ENCODE measurements around the gene HLA-A. TPM values are rescaled to one million over a fixed set of nuclear protein-coding genes. Genes with fewer than 3 reads are reported as not detected.

The HLA-A gene
- total RNA-seq, 1 donor from 2014 or later = 167 TPM

DNA sequence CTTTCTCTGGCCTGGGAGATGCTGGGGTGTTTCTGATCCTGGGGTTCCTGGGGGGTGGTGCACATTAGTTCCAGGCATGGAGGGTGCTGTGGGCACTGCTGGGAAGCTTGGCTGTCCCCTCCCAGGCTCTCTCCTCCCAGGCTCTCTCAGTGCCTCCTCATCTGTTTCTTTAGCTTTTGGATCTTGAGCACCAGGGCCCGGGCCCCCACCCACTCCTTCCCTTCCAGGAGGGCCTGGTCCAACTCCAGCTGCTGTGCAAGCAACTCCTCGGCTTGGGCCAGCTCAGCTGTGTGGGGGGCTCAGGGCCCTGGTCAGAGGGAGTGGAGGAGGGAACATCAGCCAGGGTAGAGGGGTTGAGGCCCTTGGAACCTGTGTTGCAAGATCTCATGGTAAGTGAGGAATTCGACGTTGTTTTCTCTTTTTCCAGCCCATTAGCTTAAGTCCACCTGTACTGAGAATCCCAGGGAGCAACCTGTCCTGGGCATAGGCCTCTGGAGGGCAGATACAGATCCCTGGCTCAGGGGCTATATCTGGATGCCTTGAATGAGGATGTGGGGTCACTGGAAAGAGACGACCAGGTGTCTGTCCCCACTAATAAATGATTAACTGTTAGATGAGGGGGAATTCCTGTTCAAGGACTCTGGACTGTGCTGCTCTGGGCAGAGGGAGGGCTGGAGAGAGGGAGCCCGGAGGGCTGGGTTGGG is 34.5 kb upstream of the HLA-A start:
- DNase-seq (ENCODE audit: low spot score) = no peak
- Mint-ChIP-seq H3K36me3 (ENCODE audit: low read depth, unreplicated experiment) (no peaks in the 10 kb centered on the region), H3K4me1 (ENCODE audit: unreplicated experiment) (peaks cover 4% of the 10 kb centered on the region), H3K27me3 (ENCODE audit: unreplicated experiment) (peaks cover 13% of the 10 kb centered on the region), H3K27ac (ENCODE audit: unreplicated experiment) (no peak overlapping the region), H3K9me3 (ENCODE audit: unreplicated experiment) (no peaks in the 10 kb centered on the region), H3K4me3 (ENCODE audit: unreplicated experiment) (no peak overlapping the region)
- TF ChIP-seq, protein P1, sequence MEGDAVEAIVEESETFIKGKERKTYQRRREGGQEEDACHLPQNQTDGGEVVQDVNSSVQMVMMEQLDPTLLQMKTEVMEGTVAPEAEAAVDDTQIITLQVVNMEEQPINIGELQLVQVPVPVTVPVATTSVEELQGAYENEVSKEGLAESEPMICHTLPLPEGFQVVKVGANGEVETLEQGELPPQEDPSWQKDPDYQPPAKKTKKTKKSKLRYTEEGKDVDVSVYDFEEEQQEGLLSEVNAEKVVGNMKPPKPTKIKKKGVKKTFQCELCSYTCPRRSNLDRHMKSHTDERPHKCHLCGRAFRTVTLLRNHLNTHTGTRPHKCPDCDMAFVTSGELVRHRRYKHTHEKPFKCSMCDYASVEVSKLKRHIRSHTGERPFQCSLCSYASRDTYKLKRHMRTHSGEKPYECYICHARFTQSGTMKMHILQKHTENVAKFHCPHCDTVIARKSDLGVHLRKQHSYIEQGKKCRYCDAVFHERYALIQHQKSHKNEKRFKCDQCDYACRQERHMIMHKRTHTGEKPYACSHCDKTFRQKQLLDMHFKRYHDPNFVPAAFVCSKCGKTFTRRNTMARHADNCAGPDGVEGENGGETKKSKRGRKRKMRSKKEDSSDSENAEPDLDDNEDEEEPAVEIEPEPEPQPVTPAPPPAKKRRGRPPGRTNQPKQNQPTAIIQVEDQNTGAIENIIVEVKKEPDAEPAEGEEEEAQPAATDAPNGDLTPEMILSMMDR (IDR thresholded peaks at IDR 0.05; ENCODE audit: unreplicated experiment) = no peak

DNA sequence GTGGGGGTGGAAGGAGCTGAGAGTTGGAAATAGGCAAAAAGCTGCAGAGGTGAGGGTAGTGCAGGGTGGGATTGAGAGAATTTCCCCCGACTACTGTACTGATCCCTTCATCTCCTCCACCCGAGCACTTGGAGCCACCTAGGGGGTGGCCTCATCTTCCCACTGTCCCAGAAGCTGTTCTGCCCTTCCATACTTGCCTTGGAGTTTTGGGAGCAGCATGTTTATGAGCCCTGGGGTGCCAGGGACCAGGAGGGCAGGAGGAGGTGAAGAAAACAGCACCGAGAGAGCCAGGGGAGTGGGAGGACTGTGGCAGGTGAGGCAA is 34.0 kb upstream of the HLA-A start:
- TF ChIP-seq, protein P1 (IDR thresholded peaks at IDR 0.05; ENCODE audit: unreplicated experiment) = no peak
- no peak for DNase-seq (ENCODE audit: low spot score)
- Mint-ChIP-seq H3K27ac (ENCODE audit: unreplicated experiment) (no peak overlapping the region), H3K4me1 (ENCODE audit: unreplicated experiment) (peaks cover 4% of the 10 kb centered on the region), H3K9me3 (ENCODE audit: unreplicated experiment) (no peaks in the 10 kb centered on the region), H3K27me3 (ENCODE audit: unreplicated experiment) (peaks cover 13% of the 10 kb centered on the region), H3K36me3 (ENCODE audit: low read depth, unreplicated experiment) (no peaks in the 10 kb centered on the region), H3K4me3 (ENCODE audit: unreplicated experiment) (no peak overlapping the region)

DNA sequence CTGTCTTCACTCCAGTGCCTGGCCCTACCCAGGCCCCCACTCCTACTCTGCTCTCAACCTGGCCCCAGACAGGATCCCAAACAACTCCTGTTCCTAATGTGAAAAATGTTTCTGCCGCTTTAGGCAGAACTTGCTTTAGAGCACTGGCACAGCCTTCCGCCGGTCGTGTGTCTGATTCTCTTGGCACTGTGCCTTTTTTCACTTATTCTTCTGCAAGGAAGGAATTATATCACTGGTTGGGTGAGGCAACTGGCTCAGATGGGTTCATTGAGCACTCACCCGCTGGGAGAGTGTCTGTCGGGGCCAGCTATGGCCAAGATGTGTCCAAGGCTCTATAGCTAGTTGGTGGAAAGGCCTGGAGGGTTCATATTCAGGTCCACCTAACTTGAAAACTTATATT is 33.6 kb upstream of the HLA-A start:
- H3K27ac Mint-ChIP-seq (ENCODE audit: unreplicated experiment) = no peak overlapping the region
- peaks cover 13% of the 10 kb centered on the region for H3K27me3 Mint-ChIP-seq (ENCODE audit: unreplicated experiment)
- H3K4me1 Mint-ChIP-seq (ENCODE audit: unreplicated experiment) = peaks cover 4% of the 10 kb centered on the region
- no peaks in the 10 kb centered on the region for H3K36me3 Mint-ChIP-seq (ENCODE audit: low read depth, unreplicated experiment)
- no peak for DNase-seq (ENCODE audit: low spot score)
- no peaks in the 10 kb centered on the region for H3K9me3 Mint-ChIP-seq (ENCODE audit: unreplicated experiment)
- no peak overlapping the region for H3K4me3 Mint-ChIP-seq (ENCODE audit: unreplicated experiment)
- TF ChIP-seq, protein P1 (IDR thresholded peaks at IDR 0.05; ENCODE audit: unreplicated experiment) = no peak

DNA sequence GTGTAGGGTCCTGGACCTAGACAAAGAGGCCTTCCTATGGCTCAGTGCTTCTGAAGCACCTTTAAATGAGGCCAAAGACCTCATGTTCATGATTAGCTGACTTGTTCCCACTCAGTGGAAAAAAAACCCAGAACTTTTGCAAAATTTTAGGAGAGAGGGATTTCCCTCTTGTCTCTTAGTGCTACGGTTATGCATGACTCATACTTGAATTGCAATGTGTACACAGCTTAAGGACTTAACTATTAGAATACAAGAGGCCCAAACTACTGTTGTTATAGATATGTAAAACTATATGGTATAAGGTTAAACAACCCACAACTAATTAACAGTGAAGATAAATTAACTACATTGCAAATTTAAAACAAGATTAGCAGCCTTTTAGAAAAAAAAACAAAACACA is 32.3 kb upstream of the HLA-A start:
- Mint-ChIP-seq H3K4me3 (ENCODE audit: unreplicated experiment) (no peak overlapping the region), H3K36me3 (ENCODE audit: low read depth, unreplicated experiment) (no peaks in the 10 kb centered on the region), H3K27ac (ENCODE audit: unreplicated experiment) (no peak overlapping the region), H3K27me3 (ENCODE audit: unreplicated experiment) (peaks cover 13% of the 10 kb centered on the region), H3K9me3 (ENCODE audit: unreplicated experiment) (no peaks in the 10 kb centered on the region), H3K4me1 (ENCODE audit: unreplicated experiment) (peaks cover 4% of the 10 kb centered on the region)
- TF ChIP-seq, protein P1 (IDR thresholded peaks at IDR 0.05; ENCODE audit: unreplicated experiment) = no peak
- DNase-seq (ENCODE audit: low spot score) = no peak

DNA sequence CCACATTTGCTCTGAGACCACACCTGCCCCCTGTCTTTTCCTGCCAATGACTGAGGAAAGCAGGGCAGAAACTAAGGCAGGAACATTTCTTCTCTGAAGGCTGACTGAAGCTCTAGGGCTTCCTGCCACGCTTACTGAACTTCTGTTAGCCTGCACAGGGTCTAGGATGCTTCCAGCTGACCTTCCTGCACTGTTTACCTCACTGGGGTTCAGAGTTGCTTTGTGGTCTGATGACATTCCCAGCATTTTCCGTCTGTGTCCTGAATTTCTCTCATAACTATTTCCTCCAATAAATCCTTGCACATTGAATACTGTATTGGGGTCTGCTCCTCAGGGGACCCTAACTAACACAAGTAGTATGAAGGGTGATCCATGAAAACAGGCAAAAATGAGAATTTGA is 29.5 kb upstream of the HLA-A start:
- peaks cover 9% of the 10 kb centered on the region for H3K27me3 Mint-ChIP-seq (ENCODE audit: unreplicated experiment)

More for the DNA sequence above, 29.5 kb upstream of the HLA-A start:
- Mint-ChIP-seq H3K4me1 (ENCODE audit: unreplicated experiment) (peaks cover 4% of the 10 kb centered on the region), H3K9me3 (ENCODE audit: unreplicated experiment) (no peaks in the 10 kb centered on the region), H3K27ac (ENCODE audit: unreplicated experiment) (no peak overlapping the region), H3K4me3 (ENCODE audit: unreplicated experiment) (no peak overlapping the region), H3K36me3 (ENCODE audit: low read depth, unreplicated experiment) (no peaks in the 10 kb centered on the region)
- TF ChIP-seq, protein P1 (IDR thresholded peaks at IDR 0.05; ENCODE audit: unreplicated experiment) = no peak
- DNase-seq (ENCODE audit: low spot score) = no peak

Data from endothelial cell (in vitro differentiated cells).